Endothelial cell of umbilical vein (primary cell): ENCODE results near the gene NRF1.

ENCODE experiments used
- CTCF ChIP-seq, 2 donors: IDR thresholded peaks; 1 replicate in 1 of 2; 2 replicates in 1 of 2; pipeline ENCODE4 v1.5.1; 2011; ENCODE audit warnings: low read length in 2 of 2, mild to moderate bottlenecking in 2 of 2, moderate library complexity in 2 of 2, control low read depth in 1 of 2, inconsistent platforms in 1 of 2, low read depth in 1 of 2; ENCODE audit not compliant: insufficient read depth in 1 of 2; ENCODE audit errors: extremely low read depth in 1 of 2
- EZH2 ChIP-seq: IDR thresholded peaks from 2 replicates; pipeline ENCODE4 v1.6.1; 2012; ENCODE audit warnings: borderline replicate concordance, low read depth, mild to moderate bottlenecking, moderate library complexity, low read length, inconsistent platforms; ENCODE audit not compliant: severe bottlenecking
- FOS ChIP-seq: IDR thresholded peaks from 2 replicates; pipeline ENCODE4 v1.6.1; 2011; ENCODE audit warnings: mild to moderate bottlenecking, low read length, moderate library complexity, borderline replicate concordance; ENCODE audit not compliant: insufficient read depth
- MYC ChIP-seq: IDR thresholded peaks from one replicate; pipeline ENCODE4 v1.6.1; 2011; ENCODE audit warnings: mild to moderate bottlenecking, low read depth, low read length
- POLR2AphosphoS5 ChIP-seq: IDR thresholded peaks from 2 replicates; pipeline ENCODE4 v1.6.1; 2012; ENCODE audit warnings: low read depth, mild to moderate bottlenecking, control low read depth, low read length, moderate library complexity; ENCODE audit not compliant: insufficient read depth
- TF ChIP-seq, protein P1 (sequence below): IDR thresholded peaks from 2 replicates; pipeline ENCODE4 v1.6.1; 2011; ENCODE audit not compliant: insufficient read depth, insufficient read length

- TF ChIP-seq CTCF (IDR thresholded peaks at IDR 0.05; ENCODE audit: extremely low read depth in 1 of 2, insufficient read depth in 1 of 2, low read depth in 1 of 2, low read length in 2 of 2) (no peak), MYC (no peak), EZH2 (no peak), POLR2AphosphoS5 (no peak), FOS (no peak)
- TF ChIP-seq, protein P1, sequence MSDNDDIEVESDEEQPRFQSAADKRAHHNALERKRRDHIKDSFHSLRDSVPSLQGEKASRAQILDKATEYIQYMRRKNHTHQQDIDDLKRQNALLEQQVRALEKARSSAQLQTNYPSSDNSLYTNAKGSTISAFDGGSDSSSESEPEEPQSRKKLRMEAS: no peak
Measured at GRCh38 chr7:129646369-129647021, 35.0 kb downstream of the NRF1 start.
